ENCODE data around the gene BLACAT1.

Gene BLACAT1

GRCh38 chr1:205456868-205457745, 1.3 kb upstream of the BLACAT1 start:
- DNase-seq (ENCODE audit: low spot score) = no peak
- TF ChIP-seq, protein P1, sequence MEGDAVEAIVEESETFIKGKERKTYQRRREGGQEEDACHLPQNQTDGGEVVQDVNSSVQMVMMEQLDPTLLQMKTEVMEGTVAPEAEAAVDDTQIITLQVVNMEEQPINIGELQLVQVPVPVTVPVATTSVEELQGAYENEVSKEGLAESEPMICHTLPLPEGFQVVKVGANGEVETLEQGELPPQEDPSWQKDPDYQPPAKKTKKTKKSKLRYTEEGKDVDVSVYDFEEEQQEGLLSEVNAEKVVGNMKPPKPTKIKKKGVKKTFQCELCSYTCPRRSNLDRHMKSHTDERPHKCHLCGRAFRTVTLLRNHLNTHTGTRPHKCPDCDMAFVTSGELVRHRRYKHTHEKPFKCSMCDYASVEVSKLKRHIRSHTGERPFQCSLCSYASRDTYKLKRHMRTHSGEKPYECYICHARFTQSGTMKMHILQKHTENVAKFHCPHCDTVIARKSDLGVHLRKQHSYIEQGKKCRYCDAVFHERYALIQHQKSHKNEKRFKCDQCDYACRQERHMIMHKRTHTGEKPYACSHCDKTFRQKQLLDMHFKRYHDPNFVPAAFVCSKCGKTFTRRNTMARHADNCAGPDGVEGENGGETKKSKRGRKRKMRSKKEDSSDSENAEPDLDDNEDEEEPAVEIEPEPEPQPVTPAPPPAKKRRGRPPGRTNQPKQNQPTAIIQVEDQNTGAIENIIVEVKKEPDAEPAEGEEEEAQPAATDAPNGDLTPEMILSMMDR (IDR thresholded peaks at IDR 0.05; ENCODE audit: borderline replicate concordance, control extremely low read depth, extremely low read depth, insufficient read depth, missing control alignments) = no peak
- in situ Hi-C loops (cut with MboI; ENCODE audit: low sequenced_read_pairs, unreplicated experiment) = no loop called here

DNA sequence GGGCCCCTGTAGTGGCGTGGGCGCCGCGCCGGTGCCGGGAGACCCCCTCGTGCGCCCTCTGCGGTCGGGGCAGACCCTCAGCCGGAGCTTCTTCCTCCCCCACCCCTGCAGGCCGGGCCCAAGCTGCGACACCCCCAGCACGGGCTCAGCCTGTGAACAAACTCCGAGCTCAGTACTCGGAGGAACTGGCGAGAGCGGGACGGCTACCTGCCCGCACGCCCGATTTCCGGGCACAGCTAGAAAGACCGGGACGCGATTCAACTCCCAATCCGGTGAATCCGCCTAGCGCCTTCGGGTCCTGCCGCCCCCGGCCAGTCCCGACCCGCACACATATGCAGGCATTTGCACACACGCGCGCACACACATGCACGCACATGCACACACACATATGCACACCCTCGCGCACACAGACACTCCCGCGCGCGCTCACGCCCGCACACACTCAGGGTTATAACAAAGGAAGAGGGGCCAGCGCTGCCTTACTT, 580 bp upstream of the BLACAT1 start:
- TF ChIP-seq, protein P1 (IDR thresholded peaks at IDR 0.05; ENCODE audit: borderline replicate concordance, control extremely low read depth, extremely low read depth, insufficient read depth, missing control alignments) = no peak
- in situ Hi-C loops (cut with MboI; ENCODE audit: low sequenced_read_pairs, unreplicated experiment) = no loop called here
- DNase-seq (ENCODE audit: low spot score) = no peak

DNA sequence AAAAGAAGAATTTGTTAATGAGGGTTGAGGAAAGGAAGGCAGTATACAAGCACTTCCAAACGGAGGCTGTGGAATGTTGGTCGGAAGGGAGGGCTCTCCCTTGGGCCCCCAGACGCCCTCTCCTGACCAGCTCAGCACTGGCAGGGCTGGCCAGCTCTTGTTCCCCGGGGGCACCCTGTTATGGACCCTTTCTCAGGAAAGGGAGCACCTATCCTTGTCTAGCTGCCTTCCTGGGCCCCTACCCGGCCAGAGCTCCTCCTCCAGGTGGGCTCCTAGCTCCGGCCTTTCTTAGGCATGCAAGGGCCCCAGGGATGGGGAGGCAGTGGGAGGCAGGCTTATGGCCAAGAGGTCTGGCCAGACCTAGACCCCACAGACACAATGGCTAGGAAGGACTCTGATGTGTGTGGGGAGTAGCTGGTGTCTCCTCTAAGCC, 926 bp downstream of the BLACAT1 start:
- TF ChIP-seq, protein P1 (IDR thresholded peaks at IDR 0.05; ENCODE audit: borderline replicate concordance, control extremely low read depth, extremely low read depth, insufficient read depth, missing control alignments) = no peak
- in situ Hi-C loops (cut with MboI; ENCODE audit: low sequenced_read_pairs, unreplicated experiment) = no loop called here
- DNase-seq (ENCODE audit: low spot score) = no peak

GRCh38 chr1:205453466-205453865, 2.4 kb downstream of the BLACAT1 start:
- in situ Hi-C loops (cut with MboI; ENCODE audit: low sequenced_read_pairs, unreplicated experiment) = no loop called here
- no peak for DNase-seq (ENCODE audit: low spot score)
- TF ChIP-seq, protein P1 (IDR thresholded peaks at IDR 0.05; ENCODE audit: borderline replicate concordance, control extremely low read depth, extremely low read depth, insufficient read depth, missing control alignments) = no peak

DNA sequence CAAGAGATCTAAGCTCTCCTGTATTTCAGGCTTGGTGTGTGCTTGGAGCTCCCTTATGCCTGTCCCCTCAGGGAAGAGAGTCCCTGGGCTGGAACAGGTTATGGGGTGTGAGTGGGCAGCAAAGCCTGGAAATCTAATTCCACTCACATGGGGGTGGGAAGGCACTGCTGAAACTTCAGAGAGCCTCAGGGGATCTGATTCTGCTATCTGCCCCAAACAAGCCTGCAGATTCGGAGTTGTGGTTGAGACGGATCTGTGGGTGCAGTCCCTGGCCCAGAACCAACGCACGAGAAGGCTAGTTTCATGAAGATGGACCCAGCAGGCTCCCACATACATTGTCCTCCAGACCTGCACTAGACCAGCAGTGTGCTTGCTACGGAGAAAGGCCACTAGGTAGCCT, 2.9 kb downstream of the BLACAT1 start:
- DNase-seq (ENCODE audit: low spot score) = no peak
- in situ Hi-C loops (cut with MboI; ENCODE audit: low sequenced_read_pairs, unreplicated experiment) = no loop called here
- TF ChIP-seq, protein P1 (IDR thresholded peaks at IDR 0.05; ENCODE audit: borderline replicate concordance, control extremely low read depth, extremely low read depth, insufficient read depth, missing control alignments) = no peak

GRCh38 chr1:205452364-205452763, 3.5 kb downstream of the BLACAT1 start:
- no peak for DNase-seq (ENCODE audit: low spot score)
- in situ Hi-C loops (cut with MboI; ENCODE audit: low sequenced_read_pairs, unreplicated experiment) = no loop called here
- TF ChIP-seq, protein P1 (IDR thresholded peaks at IDR 0.05; ENCODE audit: borderline replicate concordance, control extremely low read depth, extremely low read depth, insufficient read depth, missing control alignments) = no peak

Measured in GM13976 (cell line).